ENCODE data around the gene GNG7.
"Not testable (repeated sequence)": the region's sequence is repeated elsewhere in the genome, so short reads cannot be mapped to it uniquely, and the experiment has no call there.

Gene GNG7

GRCh38 chr19:2625434-2625833 lies 77.1 kb downstream of the GNG7 start:
- DNase-seq (ENCODE audit: low read depth in 2 of 2, low spot score in 1 of 2): no peak

- DNase-seq (ENCODE audit: low read depth in 2 of 2, low spot score in 1 of 2): no peak
These were observed 77.9 kb downstream of the GNG7 start for GRCh38 chr19:2624537-2625091.

DNA sequence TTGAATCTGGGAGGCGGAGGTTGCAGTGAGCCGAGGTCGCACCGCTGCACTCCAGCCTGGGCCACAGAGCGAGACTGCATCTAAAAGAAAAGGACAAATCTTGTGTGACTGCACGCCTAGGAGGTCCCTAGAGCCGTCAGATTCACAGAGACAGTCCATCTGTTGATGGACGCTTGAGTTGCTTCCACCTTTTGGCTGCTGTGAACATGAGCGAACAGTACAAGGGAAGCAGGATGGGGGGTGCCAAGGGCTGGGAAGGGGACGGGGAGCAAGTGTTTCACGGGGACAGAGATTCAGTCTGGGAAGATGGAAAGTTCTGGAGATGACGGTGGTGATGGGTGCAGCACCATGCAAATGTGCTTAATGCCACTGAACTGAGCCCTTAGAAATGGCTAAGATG lies 78.7 kb downstream of the GNG7 start:
- DNase-seq (ENCODE audit: low read depth in 2 of 2, low spot score in 1 of 2): no peak

- DNase-seq (ENCODE audit: low read depth in 2 of 2, low spot score in 1 of 2): peak in 1 of 2 donors; percentile 53
These were observed 80.0 kb downstream of the GNG7 start for GRCh38 chr19:2622371-2622961.

GRCh38 chr19:2619076-2619475 lies 83.4 kb downstream of the GNG7 start:
- DNase-seq (ENCODE audit: low read depth in 2 of 2, low spot score in 1 of 2): no peak

- DNase-seq (ENCODE audit: low read depth in 2 of 2, low spot score in 1 of 2): peak; percentile 69 to 76
These were observed 83.9 kb downstream of the GNG7 start for GRCh38 chr19:2618611-2619010.

GRCh38 chr19:2617393-2618165 lies 84.9 kb downstream of the GNG7 start:
- no peak for DNase-seq (ENCODE audit: low read depth in 2 of 2, low spot score in 1 of 2)

DNA sequence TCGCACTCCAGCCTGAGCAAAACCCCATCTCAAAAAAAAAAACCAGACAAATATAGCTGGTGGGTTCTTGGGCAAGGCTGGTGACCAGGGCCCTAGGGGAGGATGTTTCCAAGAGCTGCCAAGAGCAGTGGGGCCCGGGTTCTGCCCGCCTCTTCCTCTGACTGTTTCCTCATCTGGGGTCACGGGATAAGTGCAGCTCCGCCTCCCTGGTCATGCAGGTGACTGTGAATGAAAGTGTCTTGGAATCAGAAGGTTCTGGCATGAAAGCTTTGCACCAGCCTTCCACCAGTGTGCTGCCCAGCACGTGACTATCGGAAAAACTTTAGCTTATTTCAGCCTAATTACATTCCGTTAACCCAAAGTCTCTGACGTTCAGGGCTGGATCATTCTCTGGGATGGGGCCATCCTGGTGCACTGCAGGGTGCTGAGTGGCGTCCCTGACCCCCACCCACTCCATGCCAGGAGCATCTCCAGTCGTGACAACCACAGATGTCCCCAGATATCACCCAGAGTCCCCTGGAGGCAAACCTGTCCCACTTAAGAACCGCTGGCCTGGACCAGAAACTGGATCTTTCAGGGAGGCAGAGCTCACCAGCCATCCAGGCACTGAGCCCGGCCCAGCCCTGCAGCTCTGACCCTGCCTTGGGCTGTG lies 85.6 kb downstream of the GNG7 start:
- DNase-seq (ENCODE audit: low read depth in 2 of 2, low spot score in 1 of 2): no peak

GRCh38 chr19:2615782-2616181 lies 86.7 kb downstream of the GNG7 start:
- DNase-seq (ENCODE audit: low read depth in 2 of 2, low spot score in 1 of 2): no peak

DNA sequence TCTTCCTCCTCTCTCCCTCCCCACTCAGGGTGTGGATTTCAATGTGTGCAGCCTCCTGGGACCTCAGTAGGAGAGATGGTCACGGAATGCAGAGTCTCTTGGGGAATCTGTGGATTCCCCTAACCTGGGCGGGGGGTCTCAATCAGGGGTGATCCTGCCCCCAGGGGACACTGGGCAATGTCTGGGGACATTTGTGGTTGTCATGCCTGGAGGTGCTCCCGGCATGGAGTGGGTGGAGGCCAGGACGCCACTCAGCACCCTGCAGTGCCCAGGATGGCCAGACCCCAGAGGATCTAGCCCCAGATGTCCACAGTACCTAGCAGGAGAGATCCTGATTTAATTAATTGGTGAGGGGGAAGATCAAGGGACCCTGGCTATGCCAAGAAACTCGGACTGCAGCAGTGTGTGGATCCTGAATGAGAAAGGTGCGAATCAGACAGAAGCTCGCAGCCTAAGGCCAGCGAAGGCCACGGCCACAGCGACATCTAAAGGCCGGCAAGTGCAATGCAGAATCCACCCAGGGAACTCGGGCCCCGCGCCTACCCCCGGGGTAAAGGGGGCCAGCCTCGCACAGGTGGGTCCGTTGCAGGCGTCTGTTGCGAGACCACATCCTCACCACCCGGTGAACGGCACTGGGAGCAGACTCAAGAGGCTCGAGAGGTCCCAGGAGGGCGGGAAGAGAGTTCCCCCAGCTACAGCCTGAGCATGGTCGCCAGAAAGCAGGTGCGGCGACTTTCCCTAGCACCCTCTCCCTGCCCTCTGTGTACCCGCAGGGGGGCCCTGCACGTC lies 88.8 kb downstream of the GNG7 start:
- no peak for DNase-seq (ENCODE audit: low read depth in 2 of 2, low spot score in 1 of 2)

- DNase-seq (ENCODE audit: low read depth in 2 of 2, low spot score in 1 of 2): no peak
These were observed 89.8 kb downstream of the GNG7 start for GRCh38 chr19:2612619-2613249.

- no peak for DNase-seq (ENCODE audit: low read depth in 2 of 2, low spot score in 1 of 2)
These were observed 90.7 kb downstream of the GNG7 start for GRCh38 chr19:2611483-2612464.

DNA sequence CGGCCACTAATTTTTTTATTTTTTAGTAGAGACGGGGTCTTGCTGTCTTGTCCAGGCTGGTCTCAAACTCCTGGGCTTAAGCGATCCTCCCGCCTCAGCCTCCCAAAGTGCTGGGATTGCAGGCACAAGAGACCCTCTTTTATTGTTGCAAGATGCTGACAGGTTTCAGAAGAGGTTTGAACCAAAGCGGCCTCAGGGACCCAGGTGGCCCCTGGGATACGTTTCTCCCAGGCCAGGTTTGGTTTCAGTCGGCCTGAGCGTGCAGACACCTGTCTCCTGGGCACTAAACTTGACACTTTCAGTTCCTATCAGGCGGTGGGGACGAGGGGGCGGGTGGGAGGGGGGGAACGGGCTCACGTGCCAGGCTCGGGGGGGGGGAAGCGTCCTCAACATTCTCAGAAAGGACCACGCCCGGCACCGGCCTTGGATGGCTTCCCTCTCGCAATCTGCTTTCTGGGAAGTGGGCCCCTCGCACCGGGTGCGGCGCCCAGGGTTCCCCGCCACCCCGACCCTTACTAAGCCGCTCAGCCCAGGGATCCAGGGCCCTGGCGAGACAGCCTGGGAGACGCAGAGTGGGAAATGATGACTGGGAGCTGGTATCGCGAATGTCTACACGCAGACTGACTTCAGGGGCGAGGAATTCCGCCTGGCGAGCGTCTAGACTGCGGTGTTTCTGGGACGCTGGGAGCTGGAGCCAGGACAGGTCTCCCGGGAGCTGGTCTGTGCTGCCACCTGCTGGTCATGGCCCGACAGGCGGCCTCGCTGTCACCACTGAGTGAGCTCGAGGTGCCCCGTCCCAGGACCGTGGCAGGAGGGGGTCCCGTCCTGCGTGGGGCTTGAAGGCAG lies 91.6 kb downstream of the GNG7 start:
- DNase-seq (ENCODE audit: low read depth in 2 of 2, low spot score in 1 of 2): peak; percentile 74 to 88

DNA sequence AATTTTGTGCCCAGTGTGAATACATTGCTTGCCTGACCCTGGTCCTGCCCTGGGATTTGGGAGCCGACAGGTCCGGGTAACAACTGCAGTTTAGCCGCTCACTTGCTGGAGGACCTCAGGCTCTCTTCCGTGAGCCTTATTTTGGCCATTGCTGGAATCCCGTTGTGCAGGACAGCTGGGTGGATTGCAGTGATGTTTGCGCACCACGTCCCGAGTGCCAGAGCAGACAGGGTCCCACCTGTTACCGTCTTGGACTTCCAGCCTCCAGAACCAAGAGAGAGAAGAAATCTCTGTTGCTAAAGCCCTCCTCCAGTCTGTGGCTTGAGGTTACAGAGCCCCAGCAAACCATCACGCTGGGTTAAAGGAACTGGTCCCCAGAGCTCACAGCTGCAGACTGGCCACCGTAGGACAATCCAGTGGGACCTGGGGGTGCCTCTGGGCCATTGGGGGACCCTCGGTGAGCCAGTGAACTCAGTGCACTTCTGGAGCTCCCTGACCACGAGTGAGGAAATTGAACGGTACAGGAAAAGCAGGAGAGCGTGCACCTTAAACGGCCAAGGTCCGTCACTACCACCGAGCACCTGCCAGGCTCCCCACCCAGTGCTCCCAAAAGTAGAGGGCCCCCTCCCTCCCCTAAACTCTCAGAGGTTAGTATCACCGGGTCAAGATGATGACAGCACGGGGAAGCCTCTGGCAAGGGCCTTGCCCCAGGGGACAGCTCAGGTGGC lies 92.9 kb downstream of the GNG7 start:
- DNase-seq (ENCODE audit: low read depth in 2 of 2, low spot score in 1 of 2): no peak

DNA sequence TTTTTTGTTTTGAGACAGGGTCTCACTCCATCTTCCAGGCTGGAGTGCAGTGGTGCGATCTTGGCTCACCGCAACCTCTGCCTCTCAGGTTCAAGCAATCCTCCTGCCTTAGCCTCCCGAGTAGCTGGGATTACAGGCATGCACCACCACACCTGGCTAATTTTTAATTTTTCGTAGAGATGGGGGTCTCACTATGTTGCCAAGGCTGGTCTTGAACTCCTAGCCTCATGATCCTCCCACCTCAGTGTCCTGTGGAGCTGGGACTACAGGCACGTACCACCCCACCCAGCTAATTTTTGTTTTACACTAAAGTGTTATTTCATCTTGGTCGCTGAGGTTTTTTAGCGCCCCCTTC lies 93.5 kb downstream of the GNG7 start:
- not testable (repeated sequence) for DNase-seq (ENCODE audit: low read depth in 2 of 2, low spot score in 1 of 2)

DNA sequence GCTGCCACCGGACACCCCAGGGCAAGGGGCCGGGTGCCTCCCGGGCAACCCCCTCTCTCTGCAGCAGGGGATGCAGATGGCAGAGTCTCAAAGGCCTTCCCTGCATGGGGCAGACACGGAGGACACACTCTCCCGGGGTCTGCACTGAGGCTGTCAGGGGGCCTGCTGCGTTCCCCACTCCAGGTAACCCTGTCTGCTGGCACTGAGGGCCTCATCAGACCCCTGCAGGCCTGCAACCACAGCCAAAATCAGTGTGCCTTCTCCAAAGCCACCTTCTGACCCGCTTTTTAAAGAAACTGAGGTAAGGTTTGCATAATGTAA lies 93.9 kb downstream of the GNG7 start:
- no peak for DNase-seq (ENCODE audit: low read depth in 2 of 2, low spot score in 1 of 2)

GRCh38 chr19:2607712-2608601 lies 94.5 kb downstream of the GNG7 start:
- peak; percentile 79 to 89 for DNase-seq (ENCODE audit: low read depth in 2 of 2, low spot score in 1 of 2)
